Measurements from ENCODE around the gene AADACL4. TPM values are rescaled to one million over a fixed set of nuclear protein-coding genes. Genes with fewer than 3 reads are reported as not detected.

The AADACL4 gene
- total and polyA plus RNA-seq, 10 of the 15 experiments (the other 5 are each of a cell fraction or from before 2014, with no cell fraction given) = not detected

DNA sequence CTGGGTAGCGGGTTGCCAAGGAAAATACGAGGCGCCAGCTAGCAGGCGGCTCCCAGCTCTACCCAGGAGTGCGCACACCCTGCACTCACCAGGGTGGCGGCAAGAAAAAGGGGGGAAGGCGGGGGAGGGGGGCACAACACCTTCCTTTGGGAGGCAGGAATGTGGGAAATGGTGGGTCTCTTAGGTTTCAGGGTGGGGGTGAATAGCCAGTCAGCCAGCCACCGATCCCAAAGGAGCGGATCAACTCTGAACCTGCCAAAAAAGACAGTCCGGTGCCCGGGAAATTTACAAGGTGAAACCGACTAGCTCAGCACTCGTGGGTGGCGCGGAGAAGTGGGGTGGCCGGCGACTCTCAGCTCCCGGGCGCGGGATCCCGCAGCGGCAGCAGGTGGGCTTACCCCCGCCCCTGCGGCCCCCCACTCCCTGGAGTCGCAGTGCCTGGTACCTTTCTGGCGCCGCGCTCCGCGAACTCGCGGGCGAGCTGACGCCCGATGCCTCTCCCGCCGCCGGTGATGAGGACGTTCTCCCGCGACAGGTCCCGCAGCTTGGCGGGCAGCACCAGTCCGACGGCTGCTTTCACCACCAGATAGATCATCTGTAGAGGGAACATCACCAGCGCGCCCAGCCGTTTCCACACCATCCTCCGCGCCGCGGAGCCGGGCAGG is 27.0 kb upstream of the AADACL4 start:
- Histone ChIP-seq H3K4me2 (ENCODE audit: control insufficient read depth, insufficient read depth) (peak overlapping the region; percentile 62), H3K9me3 (replicated peaks; ENCODE audit: control insufficient read depth, insufficient read depth, low read length) (no peaks in the 10 kb centered on the region), H3K4me3 (peak overlapping the region; percentile 40; the same call in 1 of the 2 replicates), H3K9ac (ENCODE audit: control insufficient read depth, insufficient read depth, low read length) (no peak overlapping the region), H2AFZ (ENCODE audit: control insufficient read depth, low read depth, low read length) (no peak overlapping the region), H3K79me2 (ENCODE audit: control insufficient read depth, insufficient read depth, low read length) (no peaks in the 10 kb centered on the region), H4K20me1 (ENCODE audit: control insufficient read depth, insufficient read depth) (no peaks in the 10 kb centered on the region; the same call in none of the 2 replicates), H3K4me1 (ENCODE audit: control insufficient read depth, insufficient read depth, low read length) (peaks cover 19% of the 10 kb centered on the region), H3K27ac (ENCODE audit: control insufficient read depth, insufficient read depth) (no peak overlapping the region), H3K27me3 (replicated peaks in 1 of 2; ENCODE audit: control insufficient read depth in 2 of 2, insufficient read depth in 2 of 2, low read length in 1 of 2) (peaks cover 4 to 13% of the 10 kb centered on the region in 2 experiments), H3K36me3 (ENCODE audit: control insufficient read depth in 2 of 2, insufficient read depth in 2 of 2, low read length in 1 of 2) (no peaks in the 10 kb centered on the region)
- FAIRE-seq (no peak), ATAC-seq (no peak), DNase-seq (ENCODE audit: low read depth, low spot score) (no peak)
- RAD21 ChIA-PET (ENCODE audit: unreplicated experiment) = interaction anchor here (0.6 to 5.0 kb wide), 10 partner anchors 15 to 466 kb away, joined by 3 to 50 read pairs (median 4); no protein-coding TSS in a partner anchor
- BruUV-seq (replicated peaks) = no TSS peak
- WGBS (ENCODE audit: insufficient coverage, insufficient replicate concordance, low lambda C conversion rate, missing lambda C conversion rate) = 9% methylated on average over 51 of the region's 53 CpGs
- CTCF ChIA-PET = interaction anchor here (1.2 to 6.1 kb wide), 7 partner anchors 14 to 492 kb away, joined by 5 to 63 read pairs (median 8); no protein-coding TSS in a partner anchor
- SMC1A ChIA-PET (ENCODE audit: uncharacterized antibody, unreplicated experiment) = interaction anchor here (1.1 to 4.9 kb wide), 10 partner anchors 10 to 341 kb away, joined by 3 to 49 read pairs (median 6); no protein-coding TSS in a partner anchor
- POLR2A ChIA-PET = interaction anchor here (2.1 kb wide), 1 partner anchor 15 kb away, joined by 9 read pairs; no protein-coding TSS in a partner anchor
- in situ Hi-C loops (cut with MboI) (loop anchor here (5.0 kb wide), 2 partner anchors 305 to 345 kb away; no protein-coding TSS in a partner anchor), intact Hi-C loops (cut with micrococcal nuclease; ENCODE audit: unreplicated experiment) (no loop called here)
- 0 out of 2 replicates have a peak, but pooled peaks have one; percentile 15 for TF ChIP-seq IKZF1 (conservative IDR thresholded peaks at IDR 0.05)
- no peak for TF ChIP-seq YBX1 (IDR thresholded peaks at IDR 0.05)
- TF ChIP-seq CREB1 (IDR thresholded peaks at IDR 0.05; ENCODE audit: low read depth) = no peak
- TF ChIP-seq CREM (IDR thresholded peaks at IDR 0.05; ENCODE audit: low read depth) = no peak
- no peak for TF ChIP-seq SMARCA5 (IDR thresholded peaks at IDR 0.05)
- no peak for TF ChIP-seq RAD21 (IDR thresholded peaks at IDR 0.05; ENCODE audit: insufficient read depth, low read depth, low read length)
- TF ChIP-seq, protein P1, sequence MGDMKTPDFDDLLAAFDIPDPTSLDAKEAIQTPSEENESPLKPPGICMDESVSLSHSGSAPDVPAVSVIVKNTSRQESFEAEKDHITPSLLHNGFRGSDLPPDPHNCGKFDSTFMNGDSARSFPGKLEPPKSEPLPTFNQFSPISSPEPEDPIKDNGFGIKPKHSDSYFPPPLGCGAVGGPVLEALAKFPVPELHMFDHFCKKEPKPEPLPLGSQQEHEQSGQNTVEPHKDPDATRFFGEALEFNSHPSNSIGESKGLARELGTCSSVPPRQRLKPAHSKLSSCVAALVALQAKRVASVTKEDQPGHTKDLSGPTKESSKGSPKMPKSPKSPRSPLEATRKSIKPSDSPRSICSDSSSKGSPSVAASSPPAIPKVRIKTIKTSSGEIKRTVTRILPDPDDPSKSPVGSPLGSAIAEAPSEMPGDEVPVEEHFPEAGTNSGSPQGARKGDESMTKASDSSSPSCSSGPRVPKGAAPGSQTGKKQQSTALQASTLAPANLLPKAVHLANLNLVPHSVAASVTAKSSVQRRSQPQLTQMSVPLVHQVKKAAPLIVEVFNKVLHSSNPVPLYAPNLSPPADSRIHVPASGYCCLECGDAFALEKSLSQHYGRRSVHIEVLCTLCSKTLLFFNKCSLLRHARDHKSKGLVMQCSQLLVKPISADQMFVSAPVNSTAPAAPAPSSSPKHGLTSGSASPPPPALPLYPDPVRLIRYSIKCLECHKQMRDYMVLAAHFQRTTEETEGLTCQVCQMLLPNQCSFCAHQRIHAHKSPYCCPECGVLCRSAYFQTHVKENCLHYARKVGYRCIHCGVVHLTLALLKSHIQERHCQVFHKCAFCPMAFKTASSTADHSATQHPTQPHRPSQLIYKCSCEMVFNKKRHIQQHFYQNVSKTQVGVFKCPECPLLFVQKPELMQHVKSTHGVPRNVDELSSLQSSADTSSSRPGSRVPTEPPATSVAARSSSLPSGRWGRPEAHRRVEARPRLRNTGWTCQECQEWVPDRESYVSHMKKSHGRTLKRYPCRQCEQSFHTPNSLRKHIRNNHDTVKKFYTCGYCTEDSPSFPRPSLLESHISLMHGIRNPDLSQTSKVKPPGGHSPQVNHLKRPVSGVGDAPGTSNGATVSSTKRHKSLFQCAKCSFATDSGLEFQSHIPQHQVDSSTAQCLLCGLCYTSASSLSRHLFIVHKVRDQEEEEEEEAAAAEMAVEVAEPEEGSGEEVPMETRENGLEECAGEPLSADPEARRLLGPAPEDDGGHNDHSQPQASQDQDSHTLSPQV (IDR thresholded peaks at IDR 0.05) = no peak
- no peak for TF ChIP-seq SMAD1 (IDR thresholded peaks at IDR 0.05; ENCODE audit: low read depth, partially characterized antibody)
- TF ChIP-seq GATAD2B (conservative IDR thresholded peaks at IDR 0.05; ENCODE audit: low read depth) = 0 out of 2 replicates have a peak, but pooled peaks have one; percentile 30
- TF ChIP-seq DPF2 (IDR thresholded peaks at IDR 0.05) = 0 out of 2 replicates have a peak, but pooled peaks have one; percentile 16
- TF ChIP-seq, protein P2, sequence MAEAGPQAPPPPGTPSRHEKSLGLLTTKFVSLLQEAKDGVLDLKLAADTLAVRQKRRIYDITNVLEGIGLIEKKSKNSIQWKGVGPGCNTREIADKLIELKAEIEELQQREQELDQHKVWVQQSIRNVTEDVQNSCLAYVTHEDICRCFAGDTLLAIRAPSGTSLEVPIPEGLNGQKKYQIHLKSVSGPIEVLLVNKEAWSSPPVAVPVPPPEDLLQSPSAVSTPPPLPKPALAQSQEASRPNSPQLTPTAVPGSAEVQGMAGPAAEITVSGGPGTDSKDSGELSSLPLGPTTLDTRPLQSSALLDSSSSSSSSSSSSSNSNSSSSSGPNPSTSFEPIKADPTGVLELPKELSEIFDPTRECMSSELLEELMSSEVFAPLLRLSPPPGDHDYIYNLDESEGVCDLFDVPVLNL (IDR thresholded peaks at IDR 0.05; ENCODE audit: low read depth, low read length) = no peak
- no peak for TF ChIP-seq SREBF2 (IDR thresholded peaks at IDR 0.05; ENCODE audit: low read length)
- TF ChIP-seq, protein P3, sequence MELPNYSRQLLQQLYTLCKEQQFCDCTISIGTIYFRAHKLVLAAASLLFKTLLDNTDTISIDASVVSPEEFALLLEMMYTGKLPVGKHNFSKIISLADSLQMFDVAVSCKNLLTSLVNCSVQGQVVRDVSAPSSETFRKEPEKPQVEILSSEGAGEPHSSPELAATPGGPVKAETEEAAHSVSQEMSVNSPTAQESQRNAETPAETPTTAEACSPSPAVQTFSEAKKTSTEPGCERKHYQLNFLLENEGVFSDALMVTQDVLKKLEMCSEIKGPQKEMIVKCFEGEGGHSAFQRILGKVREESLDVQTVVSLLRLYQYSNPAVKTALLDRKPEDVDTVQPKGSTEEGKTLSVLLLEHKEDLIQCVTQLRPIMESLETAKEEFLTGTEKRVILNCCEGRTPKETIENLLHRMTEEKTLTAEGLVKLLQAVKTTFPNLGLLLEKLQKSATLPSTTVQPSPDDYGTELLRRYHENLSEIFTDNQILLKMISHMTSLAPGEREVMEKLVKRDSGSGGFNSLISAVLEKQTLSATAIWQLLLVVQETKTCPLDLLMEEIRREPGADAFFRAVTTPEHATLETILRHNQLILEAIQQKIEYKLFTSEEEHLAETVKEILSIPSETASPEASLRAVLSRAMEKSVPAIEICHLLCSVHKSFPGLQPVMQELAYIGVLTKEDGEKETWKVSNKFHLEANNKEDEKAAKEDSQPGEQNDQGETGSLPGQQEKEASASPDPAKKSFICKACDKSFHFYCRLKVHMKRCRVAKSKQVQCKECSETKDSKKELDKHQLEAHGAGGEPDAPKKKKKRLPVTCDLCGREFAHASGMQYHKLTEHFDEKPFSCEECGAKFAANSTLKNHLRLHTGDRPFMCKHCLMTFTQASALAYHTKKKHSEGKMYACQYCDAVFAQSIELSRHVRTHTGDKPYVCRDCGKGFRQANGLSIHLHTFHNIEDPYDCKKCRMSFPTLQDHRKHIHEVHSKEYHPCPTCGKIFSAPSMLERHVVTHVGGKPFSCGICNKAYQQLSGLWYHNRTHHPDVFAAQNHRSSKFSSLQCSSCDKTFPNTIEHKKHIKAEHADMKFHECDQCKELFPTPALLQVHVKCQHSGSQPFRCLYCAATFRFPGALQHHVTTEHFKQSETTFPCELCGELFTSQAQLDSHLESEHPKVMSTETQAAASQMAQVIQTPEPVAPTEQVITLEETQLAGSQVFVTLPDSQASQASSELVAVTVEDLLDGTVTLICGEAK (IDR thresholded peaks at IDR 0.05; ENCODE audit: borderline replicate concordance) = no peak
- TF ChIP-seq EGR1 (IDR thresholded peaks at IDR 0.05; ENCODE audit: borderline replicate concordance in 1 of 2, low read depth in 2 of 2, low read length in 2 of 2) = no peak
- TF ChIP-seq CHD1 (IDR thresholded peaks at IDR 0.05; ENCODE audit: low read depth, low read length) = no peak

All from GM12878 (cell line).